Keratinocyte (primary cell): ENCODE data around the gene TET2.

Source experiments
- EZH2 ChIP-seq: IDR thresholded peaks from one replicate; pipeline ENCODE4 v1.6.1; 2012; ENCODE audit warnings: inconsistent platforms, mild to moderate bottlenecking, low read length, moderate library complexity
- TF ChIP-seq, protein P1 (sequence below), 3 experiments: IDR thresholded peaks in 1 of 3; conservative IDR thresholded peaks in 1 of 3; optimal IDR thresholded peaks in 1 of 3; 2 replicates in 2 of 3; 3 replicates in 1 of 3; pipeline versions ENCODE3 to v1.5.1; 2011; ENCODE audit warnings: low read length in 3 of 3, mild to moderate bottlenecking in 3 of 3, moderate library complexity in 2 of 3, control low read depth in 1 of 3, inconsistent platforms in 1 of 3; ENCODE audit not compliant: insufficient read depth in 2 of 3; ENCODE audit errors: extremely low read depth in 1 of 3

DNA sequence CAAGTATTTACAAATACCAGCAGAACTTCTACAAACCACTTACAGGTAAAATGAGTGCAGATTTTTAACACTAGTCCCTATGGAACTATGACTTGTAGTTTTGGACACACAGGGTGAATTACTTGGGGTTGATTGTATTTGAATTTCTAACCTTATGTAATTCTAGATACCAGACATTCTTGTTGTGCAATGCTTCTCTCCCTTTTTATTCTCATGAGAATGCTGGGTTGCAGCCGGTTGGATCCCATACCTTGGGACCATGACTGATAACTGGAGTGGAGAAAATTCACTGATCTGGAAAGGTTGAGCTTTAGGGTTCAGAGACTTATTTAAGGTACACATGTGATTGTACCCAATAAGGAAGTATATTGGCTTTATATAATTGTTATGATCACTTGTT, 8.8 kb downstream of the TET2 start:
- TF ChIP-seq, protein P1, sequence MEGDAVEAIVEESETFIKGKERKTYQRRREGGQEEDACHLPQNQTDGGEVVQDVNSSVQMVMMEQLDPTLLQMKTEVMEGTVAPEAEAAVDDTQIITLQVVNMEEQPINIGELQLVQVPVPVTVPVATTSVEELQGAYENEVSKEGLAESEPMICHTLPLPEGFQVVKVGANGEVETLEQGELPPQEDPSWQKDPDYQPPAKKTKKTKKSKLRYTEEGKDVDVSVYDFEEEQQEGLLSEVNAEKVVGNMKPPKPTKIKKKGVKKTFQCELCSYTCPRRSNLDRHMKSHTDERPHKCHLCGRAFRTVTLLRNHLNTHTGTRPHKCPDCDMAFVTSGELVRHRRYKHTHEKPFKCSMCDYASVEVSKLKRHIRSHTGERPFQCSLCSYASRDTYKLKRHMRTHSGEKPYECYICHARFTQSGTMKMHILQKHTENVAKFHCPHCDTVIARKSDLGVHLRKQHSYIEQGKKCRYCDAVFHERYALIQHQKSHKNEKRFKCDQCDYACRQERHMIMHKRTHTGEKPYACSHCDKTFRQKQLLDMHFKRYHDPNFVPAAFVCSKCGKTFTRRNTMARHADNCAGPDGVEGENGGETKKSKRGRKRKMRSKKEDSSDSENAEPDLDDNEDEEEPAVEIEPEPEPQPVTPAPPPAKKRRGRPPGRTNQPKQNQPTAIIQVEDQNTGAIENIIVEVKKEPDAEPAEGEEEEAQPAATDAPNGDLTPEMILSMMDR (optimal IDR thresholded peaks at IDR 0.05 in 1 of 3, IDR thresholded peaks at IDR 0.05 in 1 of 3, conservative IDR thresholded peaks at IDR 0.05 in 1 of 3; ENCODE audit: extremely low read depth in 1 of 3, insufficient read depth in 2 of 3, low read length in 3 of 3), result no peak
- TF ChIP-seq EZH2, result no peak
